DOHH2 (cell line): Measurements from ENCODE around the gene SLC5A6.

Source experiments
- H3F3A ChIP-seq: fragments of 200-600 bp; sonication (generic), shearing (Covaris generic); 2 replicates; pipeline ENCODE4 v1.6.0; 2016; ENCODE audit warnings: antibody characterized with exemption, mild to moderate bottlenecking; ENCODE audit not compliant: control insufficient read depth, insufficient read depth
- H3K27ac ChIP-seq: fragments of 200-600 bp; sonication (generic); 2 replicates; pipeline ENCODE4 v1.5.1; 2014; ENCODE audit warnings: low read depth, mild to moderate bottlenecking, low read length, moderate library complexity
- H3K27me3 ChIP-seq: fragments of 200-600 bp; sonication (generic); 2 replicates; pipeline ENCODE4 v1.6.1; 2014; ENCODE audit warnings: mild to moderate bottlenecking, low read length, mixed read lengths; ENCODE audit not compliant: control insufficient read depth
- H3K36me3 ChIP-seq: fragments of 200-600 bp; sonication (generic); 2 replicates; pipeline ENCODE4 v1.6.1; 2014; ENCODE audit warnings: mild to moderate bottlenecking, low read length, moderate library complexity, mixed read lengths; ENCODE audit not compliant: control insufficient read depth
- H3K4me1 ChIP-seq: fragments of 200-600 bp; sonication (generic); 2 replicates; pipeline ENCODE4 v1.6.1; 2014; ENCODE audit warnings: mild to moderate bottlenecking, low read length, mixed read lengths; ENCODE audit not compliant: control insufficient read depth
- H3K4me2 ChIP-seq: fragments of 200-600 bp; sonication (generic); 2 replicates; pipeline ENCODE4 v1.6.0; 2014; ENCODE audit warnings: mild to moderate bottlenecking, low read length, moderate library complexity
- H3K4me3 ChIP-seq: fragments of 200-600 bp; sonication (generic); 2 replicates; pipeline ENCODE4 v1.5.1; 2014; ENCODE audit warnings: mild to moderate bottlenecking, low read length, mixed read lengths
- H3K79me2 ChIP-seq: fragments of 200-600 bp; sonication (generic); 2 replicates; pipeline ENCODE4 v1.6.1; 2014; ENCODE audit warnings: mild to moderate bottlenecking, low read length, mixed read lengths; ENCODE audit not compliant: control insufficient read depth
- H3K9me2 ChIP-seq: fragments of 200-600 bp; sonication (generic); replicated peaks from 2 replicates; pipeline ENCODE4 v1.6.1; 2014; ENCODE audit warnings: mild to moderate bottlenecking, low read length, mixed read lengths; ENCODE audit not compliant: control insufficient read depth
- H3K9me3 ChIP-seq: fragments of 200-600 bp; sonication (generic); 2 replicates; pipeline ENCODE4 v1.6.1; 2014; ENCODE audit warnings: antibody characterized with exemption, low read length, mixed read lengths; ENCODE audit not compliant: control insufficient read depth, insufficient read depth
- H4K20me1 ChIP-seq: fragments of 200-600 bp; sonication (generic); 2 replicates; pipeline ENCODE4 v1.6.0; 2014; ENCODE audit warnings: low read depth, mild to moderate bottlenecking, antibody characterized with exemption, low read length, moderate library complexity; ENCODE audit not compliant: control insufficient read depth, insufficient read depth
- CTCF ChIP-seq: fragments of 200-600 bp; sonication (generic); IDR thresholded peaks from one replicate; pipeline ENCODE4 v1.5.1; 2014; ENCODE audit warnings: antibody characterized with exemption, mild to moderate bottlenecking, low read depth, low read length; ENCODE audit not compliant: poor library complexity, severe bottlenecking
- EZH2phosphoT487 ChIP-seq: fragments of 200-600 bp; sonication (generic); IDR thresholded peaks from 2 replicates; pipeline ENCODE4 v1.6.1; 2017; ENCODE audit warnings: borderline replicate concordance, mild to moderate bottlenecking, antibody characterized with exemption, low read length, moderate library complexity, mixed read lengths

Gene SLC5A6

GRCh38 chr2:27212626-27213471 lies 781 bp upstream of the SLC5A6 start:
- TF ChIP-seq CTCF (no peak), EZH2phosphoT487 (no peak)
- H3K36me3 ChIP-seq = peaks cover 75% of the 10 kb centered on the region

GRCh38 chr2:27211241-27211942 lies 676 bp downstream of the SLC5A6 start:
- Histone ChIP-seq H4K20me1 (no peaks in the 10 kb centered on the region), H3K4me2 (peak overlapping the region; percentile 75), H3K27ac (peak overlapping the region; percentile 79), H3K27me3 (no peaks in the 10 kb centered on the region), H3K9me3 (no peaks in the 10 kb centered on the region), H3K4me3 (peak overlapping the region; percentile 79), H3K36me3 (peaks cover 77% of the 10 kb centered on the region), H3F3A (peaks cover 12% of the 10 kb centered on the region), H3K79me2 (peaks cover 44% of the 10 kb centered on the region), H3K4me1 (peaks cover 37% of the 10 kb centered on the region), H3K9me2 (no peaks in the 10 kb centered on the region)
- TF ChIP-seq EZH2phosphoT487 (no peak), CTCF (no peak)

More at GRCh38 chr2:27212626-27213471, 781 bp upstream of the SLC5A6 start:
- Histone ChIP-seq H3K79me2 (peaks cover 50% of the 10 kb centered on the region), H3K4me1 (peaks cover 52% of the 10 kb centered on the region), H3K9me2 (no peaks in the 10 kb centered on the region), H3K9me3 (no peaks in the 10 kb centered on the region), H3K27ac (peak overlapping the region; percentile 79), H4K20me1 (no peaks in the 10 kb centered on the region), H3K4me3 (peak overlapping the region; percentile 79), H3K27me3 (no peaks in the 10 kb centered on the region), H3K4me2 (peak overlapping the region; percentile 75), H3F3A (peaks cover 14% of the 10 kb centered on the region)

DNA sequence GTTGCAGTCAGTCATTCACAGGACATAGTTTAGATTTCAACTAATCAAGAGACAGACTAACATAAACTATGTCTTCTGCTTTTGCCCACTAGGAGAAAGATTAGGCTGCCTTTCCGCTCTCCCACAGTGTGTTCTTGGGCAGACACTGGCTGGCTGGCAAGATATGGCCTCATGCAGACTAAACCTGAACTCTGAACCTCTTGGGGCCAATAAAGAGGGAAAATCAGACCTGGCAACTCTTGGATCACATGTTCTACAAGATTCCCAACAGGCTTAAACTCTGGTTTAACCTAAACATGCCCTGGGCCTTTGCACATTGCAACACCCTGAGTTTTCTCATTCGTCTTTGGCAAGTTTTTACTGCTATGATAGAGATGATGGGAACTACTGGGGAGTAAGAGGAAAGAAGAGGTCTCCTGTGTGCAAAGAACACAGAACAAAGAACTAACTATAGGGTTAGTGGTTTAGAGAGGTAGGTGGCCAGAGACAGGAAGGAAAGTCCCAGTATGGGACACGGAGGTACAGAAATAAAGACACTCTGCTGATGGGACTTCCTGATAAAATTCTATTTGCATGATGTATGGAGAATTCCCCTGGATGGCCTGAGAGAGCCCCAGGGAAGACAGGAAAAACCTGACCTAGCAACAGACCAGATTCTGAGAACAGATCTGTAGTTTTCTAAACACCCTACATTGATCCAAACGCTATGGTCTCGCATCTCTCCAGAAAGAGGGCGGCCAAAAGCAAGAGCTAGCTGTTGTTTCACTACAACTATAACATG lies 2.3 kb downstream of the SLC5A6 start:
- no peak for TF ChIP-seq EZH2phosphoT487
- TF ChIP-seq CTCF = no peak
- peaks cover 78% of the 10 kb centered on the region for H3K36me3 ChIP-seq
- peak overlapping the region; percentile 40 for H3K27ac ChIP-seq
- H3K9me3 ChIP-seq = no peaks in the 10 kb centered on the region
- H3K4me1 ChIP-seq = peaks cover 35% of the 10 kb centered on the region
- H3K9me2 ChIP-seq = no peaks in the 10 kb centered on the region
- H3K4me3 ChIP-seq = peak overlapping the region; percentile 45
- H4K20me1 ChIP-seq = no peaks in the 10 kb centered on the region
- peak overlapping the region; percentile 75 for H3K4me2 ChIP-seq
- peaks cover under 1% of the 10 kb centered on the region for H3F3A ChIP-seq
- peaks cover 44% of the 10 kb centered on the region for H3K79me2 ChIP-seq
- no peaks in the 10 kb centered on the region for H3K27me3 ChIP-seq
